ENCODE results near the gene TDRD12.
"Not testable (repeated sequence)": the region's sequence is repeated elsewhere in the genome, so short reads cannot be mapped to it uniquely, and the experiment has no call there.

The TDRD12 gene

GRCh38 chr19:32745594-32746251 lies 26.2 kb downstream of the TDRD12 start:
- not testable (repeated sequence) for H3K27me3 ChIP-seq (ENCODE audit: control insufficient read depth, insufficient read depth, low read length, poor library complexity, severe bottlenecking); H3K36me3 ChIP-seq (ENCODE audit: control insufficient read depth, insufficient read depth, low read length); H3K4me3 ChIP-seq (ENCODE audit: insufficient read depth, low read depth, low read length); H3K4me1 ChIP-seq (ENCODE audit: control insufficient read depth, insufficient read depth, low read length); H3K9me3 ChIP-seq (ENCODE audit: control insufficient read depth, low read length); H3K27ac ChIP-seq (ENCODE audit: insufficient read depth, low read depth, low read length, poor library complexity, severe bottlenecking)
- 90 to 92% methylated on average over 2 of the region's 2 CpGs for WGBS, 2 experiments

GRCh38 chr19:32746631-32747196 lies 27.1 kb downstream of the TDRD12 start:
- H3K36me3 ChIP-seq (ENCODE audit: control insufficient read depth, insufficient read depth, low read length); H3K4me1 ChIP-seq (ENCODE audit: control insufficient read depth, insufficient read depth, low read length); H3K27ac ChIP-seq (ENCODE audit: insufficient read depth, low read depth, low read length, poor library complexity, severe bottlenecking); H3K27me3 ChIP-seq (ENCODE audit: control insufficient read depth, insufficient read depth, low read length, poor library complexity, severe bottlenecking); H3K4me3 ChIP-seq (ENCODE audit: insufficient read depth, low read depth, low read length); H3K9me3 ChIP-seq (ENCODE audit: control insufficient read depth, low read length): not testable (repeated sequence)
- WGBS, 2 experiments = 68 to 71% methylated on average over 2 of the region's 2 CpGs

DNA sequence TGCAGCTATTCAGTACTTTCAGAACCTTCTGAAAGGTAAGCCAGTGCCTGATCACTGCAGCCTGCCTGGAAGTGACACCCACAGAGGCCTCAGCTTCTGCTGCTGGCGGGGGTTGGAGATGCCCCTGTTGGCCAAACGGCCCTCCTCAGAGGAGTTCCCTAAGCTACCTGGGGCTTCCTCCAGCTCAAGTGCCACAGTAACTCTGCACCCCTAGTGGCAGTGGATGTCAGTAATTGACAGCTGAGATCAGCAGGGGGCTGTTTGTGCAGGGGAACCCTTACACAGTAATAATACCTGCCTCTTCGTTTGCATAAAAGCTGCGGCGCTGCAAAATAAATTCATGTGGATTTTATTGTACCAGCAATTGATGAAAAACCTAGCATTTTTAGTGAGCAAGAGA lies 28.9 kb downstream of the TDRD12 start:
- Histone ChIP-seq H3K9me3 (ENCODE audit: control insufficient read depth, low read length) (no peaks in the 10 kb centered on the region), H3K36me3 (ENCODE audit: control insufficient read depth, insufficient read depth, low read length) (no peaks in the 10 kb centered on the region), H3K27me3 (ENCODE audit: control insufficient read depth, insufficient read depth, low read length, poor library complexity, severe bottlenecking) (no peaks in the 10 kb centered on the region), H3K4me3 (ENCODE audit: insufficient read depth, low read depth, low read length) (no peak overlapping the region), H3K4me1 (ENCODE audit: control insufficient read depth, insufficient read depth, low read length) (peaks cover 8% of the 10 kb centered on the region), H3K27ac (ENCODE audit: insufficient read depth, low read depth, low read length, poor library complexity, severe bottlenecking) (no peak overlapping the region)
- WGBS, 2 experiments = 64 to 75% methylated on average over 5 of the region's 5 CpGs

DNA sequence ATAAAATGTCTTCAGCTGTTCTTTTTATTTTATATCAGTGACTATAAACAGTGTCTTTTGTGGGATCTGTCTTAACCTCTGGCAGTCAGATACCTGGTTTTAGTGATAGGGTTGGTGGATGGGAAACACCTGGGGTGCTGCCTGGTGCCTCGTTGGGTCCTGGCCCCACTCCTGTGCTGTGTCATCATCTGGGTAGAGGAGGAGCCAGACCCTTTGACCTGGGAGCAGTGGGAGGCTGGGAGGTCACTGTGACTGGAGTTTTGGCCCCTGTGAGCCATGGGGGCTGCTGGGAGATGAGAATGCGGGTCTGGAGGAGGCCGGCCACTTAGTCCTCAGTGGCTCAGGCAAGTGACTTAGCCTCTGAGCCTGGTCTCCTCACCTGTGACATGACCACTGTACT lies 29.4 kb downstream of the TDRD12 start:
- Histone ChIP-seq H3K36me3 (ENCODE audit: control insufficient read depth, insufficient read depth, low read length) (no peaks in the 10 kb centered on the region), H3K4me1 (ENCODE audit: control insufficient read depth, insufficient read depth, low read length) (peaks cover 8% of the 10 kb centered on the region), H3K4me3 (ENCODE audit: insufficient read depth, low read depth, low read length) (no peak overlapping the region), H3K9me3 (ENCODE audit: control insufficient read depth, low read length) (no peaks in the 10 kb centered on the region), H3K27me3 (ENCODE audit: control insufficient read depth, insufficient read depth, low read length, poor library complexity, severe bottlenecking) (no peaks in the 10 kb centered on the region), H3K27ac (ENCODE audit: insufficient read depth, low read depth, low read length, poor library complexity, severe bottlenecking) (no peak overlapping the region)
- 73 to 77% methylated on average over 3 of the region's 3 CpGs for WGBS, 2 experiments

DNA sequence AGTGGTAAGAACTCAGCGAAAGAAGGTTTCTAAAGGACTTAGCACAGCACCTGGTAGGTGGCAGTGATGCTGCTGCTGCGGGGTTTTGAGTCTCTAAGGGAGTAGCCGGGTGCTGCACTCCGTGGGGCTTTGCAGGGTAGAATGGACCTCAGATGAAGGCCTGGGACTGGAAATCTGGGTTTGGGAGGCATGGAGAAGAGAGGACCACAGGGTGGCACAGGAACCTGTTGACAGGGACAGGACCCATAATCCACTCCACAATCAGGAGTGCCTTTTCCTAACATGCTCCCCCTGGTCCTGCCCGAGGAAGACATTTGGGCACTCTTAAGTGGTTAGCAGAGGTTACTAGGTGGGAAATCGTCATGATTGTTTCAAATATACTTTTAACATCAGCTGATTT lies 29.8 kb downstream of the TDRD12 start:
- Histone ChIP-seq H3K36me3 (ENCODE audit: control insufficient read depth, insufficient read depth, low read length) (no peaks in the 10 kb centered on the region), H3K4me1 (ENCODE audit: control insufficient read depth, insufficient read depth, low read length) (peaks cover 8% of the 10 kb centered on the region), H3K4me3 (ENCODE audit: insufficient read depth, low read depth, low read length) (no peak overlapping the region), H3K9me3 (ENCODE audit: control insufficient read depth, low read length) (no peaks in the 10 kb centered on the region), H3K27me3 (ENCODE audit: control insufficient read depth, insufficient read depth, low read length, poor library complexity, severe bottlenecking) (no peaks in the 10 kb centered on the region), H3K27ac (ENCODE audit: insufficient read depth, low read depth, low read length, poor library complexity, severe bottlenecking) (no peak overlapping the region)
- WGBS, 2 experiments = 94 to 96% methylated on average over 5 to 6 of the region's 6 CpGs

GRCh38 chr19:32750441-32751055 lies 31.0 kb downstream of the TDRD12 start:
- 83 to 89% methylated on average over 4 of the region's 4 CpGs for WGBS, 2 experiments
- Histone ChIP-seq H3K4me1 (ENCODE audit: control insufficient read depth, insufficient read depth, low read length) (peaks cover 8% of the 10 kb centered on the region), H3K27me3 (ENCODE audit: control insufficient read depth, insufficient read depth, low read length, poor library complexity, severe bottlenecking) (no peaks in the 10 kb centered on the region), H3K9me3 (ENCODE audit: control insufficient read depth, low read length) (no peaks in the 10 kb centered on the region), H3K27ac (ENCODE audit: insufficient read depth, low read depth, low read length, poor library complexity, severe bottlenecking) (no peak overlapping the region), H3K36me3 (ENCODE audit: control insufficient read depth, insufficient read depth, low read length) (no peaks in the 10 kb centered on the region), H3K4me3 (ENCODE audit: insufficient read depth, low read depth, low read length) (no peak overlapping the region)

DNA sequence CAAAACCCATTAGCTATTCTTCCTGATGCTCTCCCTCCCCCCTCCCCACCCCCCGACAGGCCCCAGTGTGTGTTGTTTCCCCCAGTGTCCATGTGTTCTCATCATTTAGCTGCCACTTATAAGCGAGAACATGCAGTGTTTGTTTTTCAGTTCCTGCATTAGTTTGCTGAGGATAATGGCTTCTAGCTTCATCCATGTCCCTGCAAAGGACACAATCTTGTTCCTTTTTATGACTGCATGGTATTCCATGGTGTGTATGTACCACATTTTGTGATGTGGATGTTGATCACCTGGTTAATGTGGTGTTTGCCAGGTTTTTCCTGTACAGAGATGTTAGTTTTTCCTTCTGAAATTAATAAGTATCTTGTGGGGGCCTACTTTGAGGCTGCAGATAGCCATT lies 31.5 kb downstream of the TDRD12 start:
- no peaks in the 10 kb centered on the region for H3K36me3 ChIP-seq (ENCODE audit: control insufficient read depth, insufficient read depth, low read length)
- 90 to 100% methylated on average over 1 to 2 of the region's 2 CpGs for WGBS, 2 experiments
- H3K4me3 ChIP-seq (ENCODE audit: insufficient read depth, low read depth, low read length) = no peak overlapping the region
- H3K27ac ChIP-seq (ENCODE audit: insufficient read depth, low read depth, low read length, poor library complexity, severe bottlenecking) = no peak overlapping the region
- no peaks in the 10 kb centered on the region for H3K27me3 ChIP-seq (ENCODE audit: control insufficient read depth, insufficient read depth, low read length, poor library complexity, severe bottlenecking)
- H3K9me3 ChIP-seq (ENCODE audit: control insufficient read depth, low read length) = no peaks in the 10 kb centered on the region
- peaks cover 8% of the 10 kb centered on the region for H3K4me1 ChIP-seq (ENCODE audit: control insufficient read depth, insufficient read depth, low read length)

DNA sequence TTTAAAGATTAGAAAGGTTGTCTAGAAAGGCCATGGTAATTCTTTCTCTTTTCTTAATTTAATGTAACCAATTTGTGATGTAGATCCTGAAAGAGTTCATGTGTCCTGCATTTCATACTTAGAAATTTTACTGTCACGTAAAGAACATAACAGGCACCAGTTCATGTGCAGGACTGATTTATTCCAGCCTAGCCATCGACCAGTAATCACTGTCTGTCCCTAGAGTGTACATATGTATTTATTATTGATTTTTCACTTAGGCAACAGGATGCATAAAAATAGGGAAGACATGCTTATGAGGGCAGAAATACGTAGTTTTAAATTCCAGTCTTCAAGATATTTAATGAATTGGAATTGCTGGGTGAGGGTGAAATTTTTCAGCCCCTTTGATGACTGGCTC lies 37.6 kb downstream of the TDRD12 start:
- no peaks in the 10 kb centered on the region for H3K27me3 ChIP-seq (ENCODE audit: control insufficient read depth, insufficient read depth, low read length, poor library complexity, severe bottlenecking)
- no peak overlapping the region for H3K27ac ChIP-seq (ENCODE audit: insufficient read depth, low read depth, low read length, poor library complexity, severe bottlenecking)
- no peaks in the 10 kb centered on the region for H3K36me3 ChIP-seq (ENCODE audit: control insufficient read depth, insufficient read depth, low read length)
- no peaks in the 10 kb centered on the region for H3K4me1 ChIP-seq (ENCODE audit: control insufficient read depth, insufficient read depth, low read length)
- no peak overlapping the region for H3K4me3 ChIP-seq (ENCODE audit: insufficient read depth, low read depth, low read length)
- WGBS, 2 experiments = 95 to 96% methylated on average over 3 of the region's 3 CpGs
- no peaks in the 10 kb centered on the region for H3K9me3 ChIP-seq (ENCODE audit: control insufficient read depth, low read length)

DNA sequence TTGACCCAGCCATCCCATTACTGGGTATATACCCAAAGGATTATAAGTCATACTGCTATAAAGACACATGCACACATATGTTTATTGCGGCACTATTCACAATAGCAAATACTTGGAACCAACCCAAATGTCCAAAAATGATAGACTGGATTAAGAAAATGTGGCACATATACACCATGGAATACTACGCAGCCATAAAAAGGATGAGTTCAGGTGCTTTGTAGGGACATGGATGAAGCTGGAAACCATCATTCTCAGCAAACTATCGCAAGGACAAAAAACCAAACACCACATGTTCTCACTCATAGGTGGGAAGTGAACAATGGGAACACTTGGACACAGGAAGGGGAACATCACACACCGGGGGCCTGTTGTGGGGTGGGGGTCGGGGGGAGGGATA lies 45.8 kb downstream of the TDRD12 start:
- H3K4me3 ChIP-seq (ENCODE audit: insufficient read depth, low read depth, low read length); H3K27me3 ChIP-seq (ENCODE audit: control insufficient read depth, insufficient read depth, low read length, poor library complexity, severe bottlenecking); H3K27ac ChIP-seq (ENCODE audit: insufficient read depth, low read depth, low read length, poor library complexity, severe bottlenecking); H3K36me3 ChIP-seq (ENCODE audit: control insufficient read depth, insufficient read depth, low read length); H3K4me1 ChIP-seq (ENCODE audit: control insufficient read depth, insufficient read depth, low read length); H3K9me3 ChIP-seq (ENCODE audit: control insufficient read depth, low read length): not testable (repeated sequence)
- 85 to 98% methylated on average over 2 to 3 of the region's 5 CpGs for WGBS, 2 experiments

- Histone ChIP-seq H3K27me3 (ENCODE audit: control insufficient read depth, insufficient read depth, low read length, poor library complexity, severe bottlenecking) (no peaks in the 10 kb centered on the region), H3K27ac (ENCODE audit: insufficient read depth, low read depth, low read length, poor library complexity, severe bottlenecking) (no peak overlapping the region), H3K4me1 (ENCODE audit: control insufficient read depth, insufficient read depth, low read length) (no peaks in the 10 kb centered on the region), H3K4me3 (ENCODE audit: insufficient read depth, low read depth, low read length) (no peak overlapping the region), H3K9me3 (ENCODE audit: control insufficient read depth, low read length) (no peaks in the 10 kb centered on the region), H3K36me3 (ENCODE audit: control insufficient read depth, insufficient read depth, low read length) (no peaks in the 10 kb centered on the region)
- WGBS, 2 experiments = 83 to 91% methylated on average over 6 of the region's 6 CpGs
Measured at GRCh38 chr19:32767951-32768679, 48.5 kb downstream of the TDRD12 start.

All from ectodermal cell (in vitro differentiated cells).